Measurements from ENCODE around the gene BRCA2. TPM values are rescaled to one million over a fixed set of nuclear protein-coding genes. Genes with fewer than 3 reads are reported as not detected.

BRCA2 gene
- total RNA-seq, 1 donor from 2014 or later, result 38.7 TPM

DNA sequence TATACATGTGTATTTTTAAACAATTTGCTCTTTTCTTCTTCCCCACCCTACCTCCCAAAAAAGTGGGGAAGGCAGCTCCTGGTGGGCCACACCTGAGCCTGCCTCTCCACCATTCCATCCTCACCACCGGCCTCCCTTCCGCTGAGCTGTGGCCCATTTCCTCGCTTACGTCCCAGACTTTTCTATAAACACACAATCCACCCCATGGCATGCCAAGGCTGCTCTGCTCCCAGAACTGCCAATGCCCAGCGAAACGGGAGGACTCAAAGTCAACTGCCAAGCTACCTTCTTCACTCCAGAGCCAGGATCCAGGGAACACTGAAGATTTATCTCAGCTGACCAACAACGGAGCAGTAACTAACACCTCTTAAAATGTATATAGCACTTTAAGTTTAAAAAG, 109.8 kb downstream of the BRCA2 start:
- no peak overlapping the region for H3K27ac Mint-ChIP-seq
- Histone ChIP-seq H2AFZ (replicated peaks) (no peak overlapping the region), H3K79me2 (ENCODE audit: low read depth) (no peaks in the 10 kb centered on the region), H3K9ac (no peak overlapping the region), H3K4me2 (no peak overlapping the region), H3K36me3 (no peaks in the 10 kb centered on the region), H3K27ac (no peak overlapping the region), H3K4me3 (no peak overlapping the region), H3K9me3 (ENCODE audit: low read depth) (no peaks in the 10 kb centered on the region), H3K27me3 (peaks cover 49% of the 10 kb centered on the region), H3F3A (ENCODE audit: low read depth) (peaks cover 9% of the 10 kb centered on the region), H4K20me1 (ENCODE audit: low read depth) (peaks cover 10% of the 10 kb centered on the region), H3K4me1 (peaks cover 8% of the 10 kb centered on the region)
- H3K36me3 Mint-ChIP-seq, result peaks cover 7% of the 10 kb centered on the region
- H3K27me3 Mint-ChIP-seq (ENCODE audit: insufficient read depth, low read depth), result peaks cover 22% of the 10 kb centered on the region
- peaks cover 12% of the 10 kb centered on the region for H3K4me1 Mint-ChIP-seq
- DNase-seq (ENCODE audit: low spot score), result no peak
- H3K9me3 Mint-ChIP-seq, result peaks cover under 1% of the 10 kb centered on the region
- H3K4me3 Mint-ChIP-seq, result no peak overlapping the region
- TF ChIP-seq, protein P1, sequence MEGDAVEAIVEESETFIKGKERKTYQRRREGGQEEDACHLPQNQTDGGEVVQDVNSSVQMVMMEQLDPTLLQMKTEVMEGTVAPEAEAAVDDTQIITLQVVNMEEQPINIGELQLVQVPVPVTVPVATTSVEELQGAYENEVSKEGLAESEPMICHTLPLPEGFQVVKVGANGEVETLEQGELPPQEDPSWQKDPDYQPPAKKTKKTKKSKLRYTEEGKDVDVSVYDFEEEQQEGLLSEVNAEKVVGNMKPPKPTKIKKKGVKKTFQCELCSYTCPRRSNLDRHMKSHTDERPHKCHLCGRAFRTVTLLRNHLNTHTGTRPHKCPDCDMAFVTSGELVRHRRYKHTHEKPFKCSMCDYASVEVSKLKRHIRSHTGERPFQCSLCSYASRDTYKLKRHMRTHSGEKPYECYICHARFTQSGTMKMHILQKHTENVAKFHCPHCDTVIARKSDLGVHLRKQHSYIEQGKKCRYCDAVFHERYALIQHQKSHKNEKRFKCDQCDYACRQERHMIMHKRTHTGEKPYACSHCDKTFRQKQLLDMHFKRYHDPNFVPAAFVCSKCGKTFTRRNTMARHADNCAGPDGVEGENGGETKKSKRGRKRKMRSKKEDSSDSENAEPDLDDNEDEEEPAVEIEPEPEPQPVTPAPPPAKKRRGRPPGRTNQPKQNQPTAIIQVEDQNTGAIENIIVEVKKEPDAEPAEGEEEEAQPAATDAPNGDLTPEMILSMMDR (IDR thresholded peaks at IDR 0.05), result no peak
- TF ChIP-seq EZH2phosphoT487 (IDR thresholded peaks at IDR 0.05) (no peak), EZH2 (IDR thresholded peaks at IDR 0.05) (no peak)

DNA sequence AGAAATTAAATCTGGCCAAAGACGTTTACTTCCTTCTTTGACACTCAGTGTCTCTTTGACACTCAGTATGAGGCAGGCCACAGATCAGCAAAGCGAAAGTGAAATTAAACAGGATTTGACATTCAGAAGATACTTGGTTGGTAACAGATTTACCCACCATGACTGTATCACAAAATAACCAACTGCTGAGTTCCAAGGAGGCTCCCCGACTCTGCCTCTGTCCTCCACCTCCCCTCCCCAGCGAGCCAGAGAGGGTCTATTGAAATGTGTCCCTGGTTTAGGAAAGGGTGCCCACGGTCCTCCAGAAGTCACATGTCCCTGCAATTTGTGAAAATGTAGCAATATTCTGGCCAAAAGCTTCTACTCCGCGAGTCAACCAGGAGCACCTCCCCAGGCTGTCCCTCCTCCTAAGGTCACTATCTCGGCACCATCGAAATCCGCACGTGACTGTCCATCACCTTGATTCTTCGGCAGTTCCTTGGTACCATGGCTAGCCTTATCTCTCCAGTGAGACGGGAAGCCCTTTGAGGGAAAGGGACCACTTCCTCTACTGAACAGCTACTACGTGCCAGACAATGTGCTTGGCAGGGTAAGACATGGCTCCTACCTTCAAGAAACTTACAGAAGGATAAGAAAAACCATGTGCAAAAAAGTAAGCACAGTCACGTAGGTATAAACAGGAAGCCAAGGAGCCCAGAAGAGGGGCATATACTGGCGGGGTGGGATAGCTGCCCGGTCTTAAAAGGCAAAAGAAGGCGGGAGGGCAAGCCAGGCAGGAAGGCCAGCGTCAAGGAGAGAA, 111.1 kb downstream of the BRCA2 start:
- no peak overlapping the region for H3K27ac ChIP-seq
- H3K27me3 ChIP-seq, result peaks cover 49% of the 10 kb centered on the region
- H4K20me1 ChIP-seq (ENCODE audit: low read depth), result peaks cover 10% of the 10 kb centered on the region
- no peak for DNase-seq (ENCODE audit: low spot score)
- no peaks in the 10 kb centered on the region for H3K9me3 Mint-ChIP-seq
- H3K4me2 ChIP-seq, result peak overlapping the region; percentile 100
- peaks cover 9% of the 10 kb centered on the region for H3F3A ChIP-seq (ENCODE audit: low read depth)
- peaks cover 8% of the 10 kb centered on the region for H3K4me1 ChIP-seq
- no peaks in the 10 kb centered on the region for H3K9me3 ChIP-seq (ENCODE audit: low read depth)
- peak overlapping the region; percentile 58 for H3K4me3 ChIP-seq
- no peaks in the 10 kb centered on the region for H3K36me3 ChIP-seq
- no peak overlapping the region for H3K9ac ChIP-seq
- peaks cover 12% of the 10 kb centered on the region for H3K4me1 Mint-ChIP-seq
- H3K36me3 Mint-ChIP-seq, result peaks cover 7% of the 10 kb centered on the region
- H3K27me3 Mint-ChIP-seq (ENCODE audit: insufficient read depth, low read depth), result peaks cover 22% of the 10 kb centered on the region
- no peaks in the 10 kb centered on the region for H3K79me2 ChIP-seq (ENCODE audit: low read depth)
- H2AFZ ChIP-seq (replicated peaks), result peak overlapping the region; percentile 90
- H3K27ac Mint-ChIP-seq, result no peak overlapping the region
- peak overlapping the region; percentile 88 for H3K4me3 Mint-ChIP-seq
- no peak for TF ChIP-seq EZH2phosphoT487 (IDR thresholded peaks at IDR 0.05)
- TF ChIP-seq EZH2 (IDR thresholded peaks at IDR 0.05), result peak; percentile 42

DNA sequence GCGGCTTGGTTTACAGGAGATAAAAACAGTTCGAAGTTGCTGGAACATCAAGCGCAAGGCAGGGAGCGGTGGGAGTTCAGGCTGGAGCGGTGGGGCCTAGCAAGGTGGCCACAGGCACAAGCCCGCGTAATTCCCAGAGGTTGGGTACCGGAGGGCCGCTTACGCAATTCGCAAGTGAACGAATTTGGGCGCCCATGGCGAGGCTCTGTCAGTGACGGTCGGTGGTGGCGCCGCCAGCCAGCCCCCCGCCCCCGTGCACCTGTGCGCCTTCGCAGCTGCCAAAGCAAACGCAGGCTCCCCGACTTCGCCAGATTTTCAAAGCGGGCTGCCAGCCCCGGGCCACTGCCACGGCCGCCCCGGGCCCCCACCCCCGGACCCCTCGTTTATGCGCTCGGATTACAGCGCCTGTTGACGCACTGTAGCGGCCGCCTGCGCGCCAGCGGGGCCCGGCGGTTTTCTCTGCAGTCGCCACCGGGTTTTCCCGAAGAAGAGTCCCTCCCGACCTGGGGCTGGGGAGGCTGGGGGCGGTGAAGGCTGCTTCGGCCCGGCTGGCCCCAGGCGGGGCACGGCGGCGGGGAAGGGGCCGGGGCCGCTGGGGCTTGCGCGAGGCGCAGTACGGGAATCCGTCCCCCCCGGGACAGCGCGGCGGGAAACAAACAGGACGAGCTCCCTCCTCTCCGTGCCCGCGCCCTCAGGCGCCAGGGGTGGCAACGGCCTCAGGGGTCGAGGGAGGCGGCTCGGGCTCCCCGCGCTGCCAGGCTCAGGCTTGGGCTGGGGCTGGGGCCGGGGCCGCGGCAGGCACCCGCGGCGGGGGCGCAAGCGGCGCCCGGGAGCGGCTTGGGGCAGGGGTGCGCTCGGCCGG, 111.9 kb downstream of the BRCA2 start:
- Mint-ChIP-seq H3K9me3 (no peaks in the 10 kb centered on the region), H3K4me3 (peak overlapping the region; percentile 88), H3K4me1 (peaks cover 12% of the 10 kb centered on the region), H3K27me3 (ENCODE audit: insufficient read depth, low read depth) (peaks cover 22% of the 10 kb centered on the region), H3K36me3 (peaks cover 7% of the 10 kb centered on the region), H3K27ac (no peak overlapping the region)
- H3K9me3 ChIP-seq (ENCODE audit: low read depth), result no peaks in the 10 kb centered on the region
- H4K20me1 ChIP-seq (ENCODE audit: low read depth), result peaks cover 10% of the 10 kb centered on the region
- no peak overlapping the region for H3K27ac ChIP-seq
- no peak for TF ChIP-seq EZH2phosphoT487 (IDR thresholded peaks at IDR 0.05)
- TF ChIP-seq EZH2 (IDR thresholded peaks at IDR 0.05), result peak; percentile 58
- H3K9ac ChIP-seq, result no peak overlapping the region
- peaks cover 8% of the 10 kb centered on the region for H3K4me1 ChIP-seq
- H3K4me2 ChIP-seq, result peak overlapping the region; percentile 100
- H2AFZ ChIP-seq (replicated peaks), result peak overlapping the region; percentile 90
- H3K4me3 ChIP-seq, result peak overlapping the region; percentile 58
- H3K36me3 ChIP-seq, result no peaks in the 10 kb centered on the region
- H3F3A ChIP-seq (ENCODE audit: low read depth), result peaks cover 9% of the 10 kb centered on the region
- peak; percentile 74 for DNase-seq (ENCODE audit: low spot score)
- no peaks in the 10 kb centered on the region for H3K79me2 ChIP-seq (ENCODE audit: low read depth)
- peaks cover 49% of the 10 kb centered on the region for H3K27me3 ChIP-seq

DNA sequence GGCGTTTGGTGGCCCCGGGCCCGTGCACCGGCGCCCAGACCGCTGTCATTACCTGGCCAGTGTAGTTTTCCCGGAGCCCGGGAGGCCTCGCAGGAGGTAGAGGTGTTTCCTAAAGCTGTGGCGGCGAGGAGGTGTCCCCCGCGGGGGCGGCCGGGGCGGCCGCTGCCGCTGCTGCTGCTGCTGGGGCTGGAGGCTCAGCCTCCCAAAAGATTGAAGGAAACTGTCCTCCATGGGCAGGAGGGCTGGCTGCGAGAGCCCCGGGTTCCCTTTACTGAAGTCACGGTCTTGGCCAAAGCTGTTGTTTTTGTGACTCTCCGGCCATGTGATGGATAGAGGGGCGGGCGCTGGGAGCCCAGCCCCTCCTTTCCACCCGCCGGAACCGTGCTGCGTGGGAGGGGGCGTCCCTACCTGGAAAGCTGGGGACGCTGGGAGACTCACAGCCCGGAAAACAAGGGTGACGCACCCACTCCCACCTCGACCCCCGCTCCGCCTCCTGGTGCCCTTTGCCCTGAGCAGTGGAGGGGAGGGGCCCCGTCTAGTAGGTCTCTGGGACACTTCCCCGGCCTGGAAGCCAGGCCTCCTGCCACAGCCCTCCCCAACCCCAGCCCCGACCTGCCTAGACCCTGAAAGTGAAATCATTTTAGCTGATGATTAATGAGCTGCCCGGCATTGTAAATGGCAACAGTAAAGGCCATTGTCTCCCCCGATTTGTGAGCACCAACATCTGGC, 112.7 kb downstream of the BRCA2 start, which contains the start of gene N4BP2L1:
Gene N4BP2L1, minus strand, starts transcription at position 279 of the 729 bp plus-strand sequence. Its CDS starts 48 bp downstream, at position 231.
- Histone ChIP-seq H3K36me3 (no peaks in the 10 kb centered on the region), H3K4me1 (peaks cover 8% of the 10 kb centered on the region), H3K4me3 (peak within 1 kb of the TSS; percentile 58), H3K9ac (no peak within 1 kb of the TSS), H3K9me3 (ENCODE audit: low read depth) (no peaks in the 10 kb centered on the region), H3F3A (ENCODE audit: low read depth) (peaks cover 9% of the 10 kb centered on the region), H3K4me2 (peak within 1 kb of the TSS; percentile 100), H4K20me1 (ENCODE audit: low read depth) (peaks cover 10% of the 10 kb centered on the region), H2AFZ (replicated peaks) (peak within 1 kb of the TSS; percentile 90), H3K27ac (no peak within 1 kb of the TSS), H3K79me2 (ENCODE audit: low read depth) (no peaks in the 10 kb centered on the region), H3K27me3 (peaks cover 49% of the 10 kb centered on the region)
- Mint-ChIP-seq H3K4me3 (peak within 1 kb of the TSS; percentile 88), H3K9me3 (no peaks in the 10 kb centered on the region), H3K36me3 (peaks cover 7% of the 10 kb centered on the region), H3K27me3 (ENCODE audit: insufficient read depth, low read depth) (peaks cover 22% of the 10 kb centered on the region), H3K27ac (peak within 1 kb of the TSS; percentile 48), H3K4me1 (peaks cover 12% of the 10 kb centered on the region)
- peak; percentile 25 for DNase-seq (ENCODE audit: low spot score)
- TF ChIP-seq EZH2 (IDR thresholded peaks at IDR 0.05) (no peak), EZH2phosphoT487 (IDR thresholded peaks at IDR 0.05) (no peak)
- TF ChIP-seq, protein P1 (IDR thresholded peaks at IDR 0.05), result no peak
